HAP-1 (cell line): ENCODE measurements around the gene AQP9.
"Not testable (repeated sequence)": the region's sequence is repeated elsewhere in the genome, so short reads cannot be mapped to it uniquely, and the experiment has no call there.

Experiments used
- DNase-seq, 2 experiments: peaks; one replicate each; pipeline ENCODE4 v3.0.0-alpha.2; 2016 to 2020; ENCODE audit warnings: low spot score in 2 of 2
- H3K27me3 ChIP-seq: fragments of 250-450 bp; sonication (Bioruptor Pico); 2 replicates; pipeline ENCODE4 v1.5.1; 2020; ENCODE audit warnings: low read depth, mild to moderate bottlenecking, moderate library complexity
- H3K36me3 ChIP-seq: fragments of 250-450 bp; sonication (Bioruptor Pico); replicated peaks from 2 replicates; pipeline ENCODE4 v1.5.1; 2020; ENCODE audit warnings: mild to moderate bottlenecking
- H3K4me1 ChIP-seq: fragments of 250-450 bp; sonication (Bioruptor Pico); 2 replicates; pipeline ENCODE4 v1.5.1; 2020; ENCODE audit warnings: mild to moderate bottlenecking
- H3K4me3 ChIP-seq: fragments of 250-450 bp; sonication (Bioruptor Pico); 2 replicates; pipeline ENCODE4 v1.5.1; 2020; ENCODE audit warnings: mild to moderate bottlenecking, moderate library complexity
- H3K9me3 ChIP-seq: fragments of 250-450 bp; sonication (Bioruptor Pico); 2 replicates; pipeline ENCODE4 v1.5.1; 2020; ENCODE audit warnings: mild to moderate bottlenecking, moderate library complexity
- in situ Hi-C: fragments of 300-500 bp; cut with MboI; formaldehyde crosslinking; loops from 3 replicates; pipeline ENCODE4 v1.14.3; 2020; ENCODE audit warnings: low sequenced_read_pairs, inconsistent platforms, mixed read lengths

AQP9 gene

GRCh38 chr15:58138106-58138505 is at the start of gene AQP9:
AQP9 (plus strand) TSS chr15:58138381; CDS start chr15:58138566, 185 bp downstream.
- Histone ChIP-seq H3K4me3 (no peak within 1 kb of the TSS), H3K9me3 (no peaks in the 10 kb centered on the region), H3K27me3 (no peaks in the 10 kb centered on the region), H3K36me3 (no peaks in the 10 kb centered on the region), H3K4me1 (no peaks in the 10 kb centered on the region)
- in situ Hi-C loops, result no loop called here
- no peak for DNase-seq

- Histone ChIP-seq H3K27me3 (peaks cover 5% of the 10 kb centered on the region), H3K9me3 (no peaks in the 10 kb centered on the region), H3K4me3 (no peak overlapping the region), H3K4me1 (no peaks in the 10 kb centered on the region), H3K36me3 (no peaks in the 10 kb centered on the region)
- DNase-seq, result no peak
- in situ Hi-C loops, result no loop called here
Observed at GRCh38 chr15:58095415-58095814, 42.8 kb upstream of the AQP9 start.

GRCh38 chr15:58096529-58097084 is 41.6 kb upstream of the AQP9 start:
- no peak for DNase-seq
- in situ Hi-C loops, result no loop called here

GRCh38 chr15:58103482-58103881 is 34.7 kb upstream of the AQP9 start:
- no peaks in the 10 kb centered on the region for H3K9me3 ChIP-seq
- H3K4me1 ChIP-seq, result no peaks in the 10 kb centered on the region
- H3K27me3 ChIP-seq, result peaks cover 2% of the 10 kb centered on the region; the same call in 1 of the 2 replicates
- H3K36me3 ChIP-seq, result no peaks in the 10 kb centered on the region
- H3K4me3 ChIP-seq, result no peak overlapping the region
- in situ Hi-C loops, result no loop called here
- no peak for DNase-seq

More at GRCh38 chr15:58096529-58097084, 41.6 kb upstream of the AQP9 start:
- H3K9me3 ChIP-seq, result no peaks in the 10 kb centered on the region
- H3K4me1 ChIP-seq, result no peaks in the 10 kb centered on the region
- peaks cover 5% of the 10 kb centered on the region for H3K27me3 ChIP-seq
- no peak overlapping the region for H3K4me3 ChIP-seq
- no peaks in the 10 kb centered on the region for H3K36me3 ChIP-seq

- no peaks in the 10 kb centered on the region for H3K4me1 ChIP-seq
- H3K36me3 ChIP-seq, result no peaks in the 10 kb centered on the region
- H3K9me3 ChIP-seq, result no peaks in the 10 kb centered on the region
- in situ Hi-C loops, result no loop called here
- H3K27me3 ChIP-seq, result no peaks in the 10 kb centered on the region
- no peak overlapping the region for H3K4me3 ChIP-seq
- DNase-seq, result no peak
Observed at GRCh38 chr15:58108117-58108516, 30.1 kb upstream of the AQP9 start.

GRCh38 chr15:58109419-58109818 is 28.8 kb upstream of the AQP9 start:
- H3K4me1 ChIP-seq, result no peaks in the 10 kb centered on the region
- no peak for DNase-seq
- H3K36me3 ChIP-seq, result no peaks in the 10 kb centered on the region
- in situ Hi-C loops, result no loop called here
- H3K27me3 ChIP-seq, result no peaks in the 10 kb centered on the region
- no peak overlapping the region for H3K4me3 ChIP-seq
- H3K9me3 ChIP-seq, result no peaks in the 10 kb centered on the region

- Histone ChIP-seq H3K36me3 (no peaks in the 10 kb centered on the region), H3K4me1 (no peaks in the 10 kb centered on the region), H3K4me3 (no peak overlapping the region), H3K9me3 (no peaks in the 10 kb centered on the region), H3K27me3 (no peaks in the 10 kb centered on the region)
- no peak for DNase-seq
- in situ Hi-C loops, result no loop called here
Observed at GRCh38 chr15:58110999-58111717, 27.0 kb upstream of the AQP9 start.

- in situ Hi-C loops, result no loop called here
- Histone ChIP-seq H3K4me3 (no peak overlapping the region), H3K27me3 (no peaks in the 10 kb centered on the region), H3K4me1 (no peaks in the 10 kb centered on the region), H3K36me3 (no peaks in the 10 kb centered on the region), H3K9me3 (no peaks in the 10 kb centered on the region)
- DNase-seq, result no peak
Observed at GRCh38 chr15:58111718-58112104, 26.5 kb upstream of the AQP9 start.

- H3K4me1 ChIP-seq, H3K27me3 ChIP-seq, DNase-seq, H3K36me3 ChIP-seq, H3K4me3 ChIP-seq, H3K9me3 ChIP-seq, in situ Hi-C loops: not testable (repeated sequence)
Observed at GRCh38 chr15:58113358-58113757, 24.8 kb upstream of the AQP9 start.

- Histone ChIP-seq H3K36me3 (no peaks in the 10 kb centered on the region), H3K9me3 (no peaks in the 10 kb centered on the region), H3K27me3 (no peaks in the 10 kb centered on the region), H3K4me1 (no peaks in the 10 kb centered on the region), H3K4me3 (no peak overlapping the region)
- DNase-seq, result no peak
- in situ Hi-C loops, result no loop called here
Observed at GRCh38 chr15:58114388-58114787, 23.8 kb upstream of the AQP9 start.

GRCh38 chr15:58114812-58115211 is 23.4 kb upstream of the AQP9 start:
- H3K36me3 ChIP-seq, result no peaks in the 10 kb centered on the region
- in situ Hi-C loops, result no loop called here
- no peak overlapping the region for H3K4me3 ChIP-seq
- H3K27me3 ChIP-seq, result no peaks in the 10 kb centered on the region
- no peaks in the 10 kb centered on the region for H3K9me3 ChIP-seq
- H3K4me1 ChIP-seq, result no peaks in the 10 kb centered on the region
- no peak for DNase-seq

GRCh38 chr15:58115692-58116091 is 22.5 kb upstream of the AQP9 start:
- in situ Hi-C loops, result no loop called here
- Histone ChIP-seq H3K27me3 (no peaks in the 10 kb centered on the region), H3K4me1 (no peaks in the 10 kb centered on the region), H3K9me3 (no peaks in the 10 kb centered on the region), H3K36me3 (no peaks in the 10 kb centered on the region), H3K4me3 (no peak overlapping the region)
- DNase-seq, result no peak

- H3K36me3 ChIP-seq, result no peaks in the 10 kb centered on the region
- no peaks in the 10 kb centered on the region for H3K4me1 ChIP-seq
- no peaks in the 10 kb centered on the region for H3K9me3 ChIP-seq
- in situ Hi-C loops, result no loop called here
- no peak overlapping the region for H3K4me3 ChIP-seq
- no peak for DNase-seq
- no peaks in the 10 kb centered on the region for H3K27me3 ChIP-seq
Observed at GRCh38 chr15:58117619-58118018, 20.6 kb upstream of the AQP9 start.

GRCh38 chr15:58118272-58118671 is 19.9 kb upstream of the AQP9 start:
- DNase-seq, result no peak
- Histone ChIP-seq H3K4me3 (no peak overlapping the region), H3K27me3 (no peaks in the 10 kb centered on the region), H3K36me3 (no peaks in the 10 kb centered on the region), H3K4me1 (no peaks in the 10 kb centered on the region), H3K9me3 (no peaks in the 10 kb centered on the region)
- in situ Hi-C loops, result no loop called here

GRCh38 chr15:58119016-58119415 is 19.2 kb upstream of the AQP9 start:
- no peaks in the 10 kb centered on the region for H3K9me3 ChIP-seq
- H3K36me3 ChIP-seq, result no peaks in the 10 kb centered on the region
- in situ Hi-C loops, result no loop called here
- no peaks in the 10 kb centered on the region for H3K27me3 ChIP-seq
- DNase-seq, result no peak
- no peak overlapping the region for H3K4me3 ChIP-seq
- H3K4me1 ChIP-seq, result no peaks in the 10 kb centered on the region
